ENCODE data around the gene OR2L2. TPM values are rescaled to one million over a fixed set of nuclear protein-coding genes. Genes with fewer than 3 reads are reported as not detected.

The OR2L2 gene
- total and polyA plus RNA-seq, 9 of the 15 experiments (the other 6 are each of a cell fraction or from before 2014, with no cell fraction given), result 0.04 to 0.07 (median 0.05) TPM; not detected in 6

GRCh38 chr1:248013229-248013710, 16.6 kb upstream of the OR2L2 start, which contains the start of gene OR2L5 (continued):
- TF ChIP-seq ZNF449 (CRISPR knock-in tag; IDR thresholded peaks at IDR 0.05) (no peak), NR4A1 (CRISPR knock-in tag; IDR thresholded peaks at IDR 0.05) (no peak), NR4A1 (tag; IDR thresholded peaks at IDR 0.05) (no peak), OTX1 (CRISPR knock-in tag; IDR thresholded peaks at IDR 0.05) (no peak), ZBTB17 (CRISPR knock-in tag; IDR thresholded peaks at IDR 0.05) (no peak), SPI1 (IDR thresholded peaks at IDR 0.05; ENCODE audit: borderline replicate concordance, low read depth, low read length) (no peak)

- intact Hi-C loops (cut with micrococcal nuclease) (no loop called here), in situ Hi-C loops (cut with MboI) (no loop called here)
- Histone ChIP-seq H3K4me1 (replicated peaks in 1 of 2; ENCODE audit: control insufficient read depth in 2 of 2, insufficient read depth in 2 of 2, low read length in 2 of 2) (no peaks in the 10 kb centered on the region), H3K36me3 (ENCODE audit: control insufficient read depth, insufficient read depth, low read length) (no peaks in the 10 kb centered on the region), H3K27ac (ENCODE audit: extremely low read depth, low read depth, low read length) (no peak overlapping the region), H3K9me1 (ENCODE audit: control insufficient read depth, insufficient read depth, low read length) (no peaks in the 10 kb centered on the region), H3K4me2 (ENCODE audit: insufficient read depth, low read length) (no peak overlapping the region), H3K79me2 (ENCODE audit: control insufficient read depth, insufficient read depth, low read length) (no peaks in the 10 kb centered on the region), H2AFZ (ENCODE audit: low read depth, low read length) (no peak overlapping the region), H3K4me3 (no peak overlapping the region), H3K27me3 (ENCODE audit: control insufficient read depth in 2 of 2, insufficient read depth in 2 of 2, low read length in 2 of 2) (no peaks in the 10 kb centered on the region), H4K20me1 (replicated peaks; ENCODE audit: control insufficient read depth, insufficient read depth, low read length) (no peaks in the 10 kb centered on the region), H3K9me3 (replicated peaks; ENCODE audit: control insufficient read depth, insufficient read depth, low read depth, low read length) (no peaks in the 10 kb centered on the region; the same call in 1 of the 2 replicates), H3K9ac (ENCODE audit: insufficient read depth in 1 of 2, low read depth in 2 of 2, low read length in 2 of 2) (no peak overlapping the region)
- BruUV-seq (replicated peaks), result no TSS peak
- ATAC-seq (no peak), DNase-seq (ENCODE audit: extremely low read depth in 1 of 4, low spot score in 3 of 4) (no peak), FAIRE-seq (no peak)
- 0% methylated on average over 1 of the region's 1 CpG for WGBS (ENCODE audit: insufficient coverage, low coverage, missing lambda C conversion rate)
- ChIA-PET CTCF (ENCODE audit: low intra/inter-chr PET ratio) (no interaction called here), POLR2A (no interaction called here)
- no peak for TF ChIP-seq ZNF780A (CRISPR knock-in tag; IDR thresholded peaks at IDR 0.05)
- no peak for TF ChIP-seq STAT5A (IDR thresholded peaks at IDR 0.05; ENCODE audit: borderline replicate concordance, low read length)
- no peak for TF ChIP-seq ZNF316 (IDR thresholded peaks at IDR 0.05)
- no peak for TF ChIP-seq ZNF324 (CRISPR knock-in tag; IDR thresholded peaks at IDR 0.05)
- TF ChIP-seq PRPF4 (IDR thresholded peaks at IDR 0.05; ENCODE audit: insufficient read depth, low read depth, low read length, poor library complexity, severe bottlenecking), result no peak
- TF ChIP-seq SRSF7 (optimal IDR thresholded peaks at IDR 0.05; ENCODE audit: low read depth, low read length), result no peak
- TF ChIP-seq ETV1 (tag; conservative IDR thresholded peaks at IDR 0.05; ENCODE audit: low read depth), result no peak
- no peak for TF ChIP-seq TARDBP (IDR thresholded peaks at IDR 0.05)
- TF ChIP-seq ZBTB33 (CRISPR knock-in tag; IDR thresholded peaks at IDR 0.05), result no peak
- no peak for TF ChIP-seq YBX1 (IDR thresholded peaks at IDR 0.05)
- TF ChIP-seq RFX7 (CRISPR knock-in tag; IDR thresholded peaks at IDR 0.05), result no peak
- no peak for TF ChIP-seq CBFB (CRISPR knock-in tag; IDR thresholded peaks at IDR 0.05)
- no peak for TF ChIP-seq DLX4 (CRISPR knock-in tag; IDR thresholded peaks at IDR 0.05)
- no peak for TF ChIP-seq SMAD1 (IDR thresholded peaks at IDR 0.05; ENCODE audit: low read depth, low read length, partially characterized antibody)
- no peak for TF ChIP-seq PTTG1 (tag; IDR thresholded peaks at IDR 0.05; ENCODE audit: low read depth)
- TF ChIP-seq ZNF239 (CRISPR knock-in tag; IDR thresholded peaks at IDR 0.05), result no peak
These were observed 14.1 kb upstream of the OR2L2 start for GRCh38 chr1:248015803-248016202.

All from K562 (cell line).